Measurements from ENCODE around the gene PACSIN1.

- TF ChIP-seq NFIC (IDR thresholded peaks at IDR 0.05; ENCODE audit: low read depth, low read length) = no peak
- no peak for TF ChIP-seq NKRF (conservative IDR thresholded peaks at IDR 0.05)
- no peak for TF ChIP-seq ZSCAN29 (IDR thresholded peaks at IDR 0.05)
- no peak for TF ChIP-seq SMC3 (IDR thresholded peaks at IDR 0.05; ENCODE audit: borderline replicate concordance, low read length)
- no peak for TF ChIP-seq BRCA1 (IDR thresholded peaks at IDR 0.05; ENCODE audit: low read depth, low read length)
- TF ChIP-seq RBBP5 (conservative IDR thresholded peaks at IDR 0.05) = no peak
- TF ChIP-seq CTCF (IDR thresholded peaks at IDR 0.05 in 2 of 3, conservative IDR thresholded peaks at IDR 0.05 in 1 of 3; ENCODE audit: control insufficient read depth in 2 of 3, extremely low read depth in 1 of 3, insufficient read depth in 1 of 3, low read depth in 3 of 3, low read length in 3 of 3) = no peak
- TF ChIP-seq POLR2A (IDR thresholded peaks at IDR 0.05; ENCODE audit: low read depth, low read length) = no peak
- no peak for TF ChIP-seq HDAC2 (IDR thresholded peaks at IDR 0.05)
Observed at GRCh38 chr6:34435916-34436315, 30.0 kb upstream of the PACSIN1 start.

All from GM12878 (cell line).